Left hindlimb (tissue), 1 donor: ENCODE data around the gene GDI2.
"Not testable (repeated sequence)": the region's sequence is repeated elsewhere in the genome, so short reads cannot be mapped to it uniquely, and the experiment has no call there.

Experiments
- DNase-seq: peaks from one replicate; pipeline ENCODE4 v3.0.0-alpha.2; 2018

Gene GDI2

DNA sequence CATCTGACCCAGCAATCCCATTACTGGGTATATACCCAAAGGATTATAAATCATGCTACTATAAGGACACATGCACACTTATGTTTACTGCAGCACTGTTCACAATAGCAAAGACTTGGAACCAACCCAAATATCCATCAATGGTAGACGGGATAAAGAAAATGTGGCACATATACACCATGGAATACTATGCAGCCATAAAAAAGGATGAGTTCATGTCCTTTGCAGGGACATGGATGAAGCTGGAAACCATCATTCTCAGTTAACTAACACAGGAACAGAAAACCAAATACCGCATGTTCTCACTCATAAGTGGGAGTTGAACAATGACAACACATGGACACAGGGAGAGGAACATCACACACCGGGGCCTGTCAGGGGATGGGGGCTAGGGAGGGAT is 35.5 kb downstream of the GDI2 start:
- DNase-seq, result not testable (repeated sequence)

DNA sequence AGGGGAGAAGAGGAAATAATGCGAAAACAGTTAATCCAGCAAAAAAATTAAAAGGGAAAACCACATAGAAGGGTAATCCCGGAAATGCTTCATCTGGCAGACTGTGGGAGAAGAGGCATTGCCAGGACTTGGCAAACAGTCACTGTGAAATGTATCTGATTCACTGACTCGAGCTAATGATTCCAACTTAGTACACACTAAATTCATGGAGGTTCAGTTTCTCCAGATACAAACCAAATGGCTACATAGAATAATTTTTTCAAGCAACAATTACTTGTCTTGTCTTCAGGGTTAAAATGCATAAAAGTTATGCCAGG is 36.4 kb downstream of the GDI2 start:
- peak; percentile 46 for DNase-seq

DNA sequence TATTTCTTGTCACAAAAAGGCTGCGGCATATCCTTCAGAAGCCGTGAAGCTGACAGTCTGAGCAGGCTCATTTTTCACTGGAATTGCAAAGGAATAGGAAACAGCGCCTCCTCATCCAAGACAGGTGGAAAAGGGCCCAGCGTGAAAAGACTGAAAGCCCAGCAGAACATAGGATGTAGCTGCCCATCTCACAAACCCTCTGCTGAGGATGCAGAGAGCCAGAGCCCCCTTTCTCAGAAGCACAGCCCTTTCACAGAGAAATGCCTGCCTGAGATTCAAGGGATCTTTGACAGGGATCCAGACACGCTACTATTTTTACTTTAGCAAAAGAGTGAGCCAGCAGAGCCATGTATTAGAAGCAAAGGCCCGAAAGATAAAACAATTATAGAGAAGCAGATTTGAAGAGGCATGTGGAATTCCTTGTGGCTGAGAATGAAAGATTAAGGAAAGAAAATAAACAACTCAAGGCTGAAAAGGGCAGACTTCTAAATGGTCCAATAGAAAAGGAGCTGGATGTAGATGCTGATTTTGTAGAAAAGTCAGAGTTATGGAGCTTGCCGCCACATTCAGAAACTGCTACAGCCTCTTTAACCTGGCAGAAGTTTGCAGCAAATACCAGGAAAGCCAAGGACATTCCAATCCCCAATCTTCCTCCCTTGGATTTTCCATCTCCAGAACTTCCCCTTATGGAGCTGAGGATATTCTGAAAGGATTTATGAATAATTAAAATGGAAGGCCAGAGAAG is 36.9 kb downstream of the GDI2 start:
- DNase-seq, result no peak

GRCh38 chr10:5775685-5776084 is 37.5 kb downstream of the GDI2 start:
- DNase-seq, result no peak

DNA sequence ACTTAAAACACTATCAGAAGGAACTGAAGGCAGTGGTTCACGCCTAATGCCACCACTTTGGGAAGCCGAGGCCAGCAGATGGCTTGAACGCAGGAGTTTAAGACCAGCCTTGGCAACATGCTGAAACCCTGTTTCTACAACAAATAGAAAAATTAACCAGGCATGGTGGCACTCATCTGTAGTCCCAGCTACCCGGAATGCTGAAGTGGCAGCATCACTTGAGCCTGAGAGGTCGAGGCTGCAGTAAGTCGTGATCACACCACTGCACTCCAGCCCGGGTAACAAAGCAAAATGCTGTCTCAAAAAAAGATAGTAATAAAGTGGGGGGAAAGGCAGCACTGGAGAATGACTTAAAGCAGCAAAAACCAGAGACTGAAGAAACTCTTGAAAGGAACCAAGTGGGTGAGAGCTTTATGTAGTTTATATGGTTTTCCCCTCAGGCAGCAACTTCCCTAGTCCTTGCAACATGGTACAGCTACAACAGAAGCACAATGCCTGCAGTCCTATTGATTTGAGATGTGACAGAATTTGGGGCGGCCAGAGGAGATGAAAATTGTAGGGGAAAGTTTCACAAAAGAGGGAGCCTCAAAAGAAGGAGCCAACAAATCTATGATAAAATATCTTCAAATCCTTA is 38.1 kb downstream of the GDI2 start:
- DNase-seq, result no peak

GRCh38 chr10:5766189-5766588 is 47.0 kb downstream of the GDI2 start:
- DNase-seq, result no peak

- DNase-seq, result no peak
Observed at GRCh38 chr10:5765617-5766016, 47.6 kb downstream of the GDI2 start.

GRCh38 chr10:5764422-5765297 is 48.6 kb downstream of the GDI2 start:
- no peak for DNase-seq

DNA sequence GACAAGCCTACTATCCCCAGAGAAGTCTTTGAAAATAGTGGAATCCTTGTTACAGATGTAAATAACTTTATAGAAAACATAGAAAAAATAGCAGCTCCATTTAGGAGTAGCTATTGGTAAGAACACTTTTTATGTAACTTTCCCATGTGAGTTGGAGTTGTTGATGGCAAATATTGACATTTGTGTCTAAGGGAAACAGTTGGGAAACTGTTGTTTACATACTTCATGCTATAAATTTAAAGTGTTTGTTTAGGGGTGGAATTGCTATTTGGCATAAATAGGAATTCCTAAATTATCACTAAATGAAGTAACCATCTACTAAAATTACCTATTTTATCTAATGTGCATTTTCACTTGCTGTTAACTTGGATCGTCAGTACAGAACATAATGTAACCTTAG is 50.7 kb downstream of the GDI2 start:
- no peak for DNase-seq

- DNase-seq, result no peak
Observed at GRCh38 chr10:5761220-5761619, 52.0 kb downstream of the GDI2 start.

- DNase-seq, result no peak
Observed at GRCh38 chr10:5760515-5760914, 52.7 kb downstream of the GDI2 start.

DNA sequence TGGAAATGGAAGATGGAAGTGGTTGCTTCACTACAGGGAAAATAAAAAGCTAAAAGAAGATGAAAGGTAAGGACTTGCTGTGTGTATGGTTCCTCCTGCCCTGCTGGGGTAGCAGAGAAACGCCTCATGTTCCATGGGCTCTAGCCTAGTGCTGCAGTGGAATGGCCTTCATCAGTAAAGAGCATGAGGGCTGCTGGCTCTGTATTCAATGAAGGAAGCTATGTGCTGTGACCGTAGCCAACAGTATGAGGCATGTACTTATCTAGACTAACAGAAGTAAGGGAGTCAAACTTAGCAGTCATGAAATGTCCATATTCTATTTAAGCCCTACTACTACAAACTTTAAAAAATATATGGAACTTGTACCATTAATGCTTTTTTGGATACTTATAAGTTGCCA is 54.3 kb downstream of the GDI2 start:
- no peak for DNase-seq

GRCh38 chr10:5757766-5758517 is 55.3 kb downstream of the GDI2 start:
- no peak for DNase-seq

- peak; percentile 40 for DNase-seq
Observed at GRCh38 chr10:5752301-5752871, 60.8 kb downstream of the GDI2 start.

- DNase-seq, result no peak
Observed at GRCh38 chr10:5751601-5752253, 61.5 kb downstream of the GDI2 start.

DNA sequence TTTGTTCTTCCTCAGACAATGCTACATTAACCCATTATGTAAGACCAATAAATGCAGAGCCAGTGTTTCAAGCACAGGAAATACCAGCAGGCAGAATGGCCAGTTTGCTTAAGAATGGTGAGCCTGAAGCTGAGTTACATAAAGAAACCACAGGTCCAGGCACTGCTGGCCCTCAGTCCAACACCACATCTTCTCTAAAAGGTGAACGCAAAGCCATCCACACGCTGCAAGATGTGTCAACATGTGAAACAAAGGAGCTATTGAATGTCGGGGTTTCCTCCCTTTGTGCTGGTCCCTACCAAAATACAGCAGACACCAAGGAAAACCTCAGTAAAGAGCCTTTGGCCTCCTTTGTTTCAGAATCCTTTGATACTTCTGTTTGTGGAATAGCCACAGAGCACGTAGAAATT is 64.8 kb downstream of the GDI2 start:
- DNase-seq, result no peak

- DNase-seq, result no peak
Observed at GRCh38 chr10:5746197-5746596, 67.0 kb downstream of the GDI2 start.

DNA sequence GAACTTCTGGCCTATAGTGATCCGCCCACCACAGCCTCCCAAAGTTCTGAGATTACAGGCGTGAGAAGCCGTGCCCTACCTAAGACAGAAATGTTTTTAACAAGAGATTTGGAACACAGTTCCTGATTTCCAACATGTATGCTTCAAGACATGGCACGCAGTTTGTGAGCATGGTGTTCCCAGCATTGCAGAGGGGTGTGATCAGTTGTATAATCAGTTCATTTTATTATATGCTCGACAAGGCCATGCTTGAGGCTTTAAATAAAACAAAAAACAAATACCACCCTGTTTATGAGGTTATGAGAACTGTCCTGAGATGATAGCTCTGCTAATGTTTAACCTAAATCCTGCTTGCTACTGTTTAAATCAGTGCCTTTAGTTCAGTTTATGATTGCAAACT is 68.4 kb downstream of the GDI2 start:
- DNase-seq, result no peak

GRCh38 chr10:5743736-5744135 is 69.5 kb downstream of the GDI2 start:
- no peak for DNase-seq

GRCh38 chr10:5742116-5742515 is 71.1 kb downstream of the GDI2 start:
- no peak for DNase-seq

DNA sequence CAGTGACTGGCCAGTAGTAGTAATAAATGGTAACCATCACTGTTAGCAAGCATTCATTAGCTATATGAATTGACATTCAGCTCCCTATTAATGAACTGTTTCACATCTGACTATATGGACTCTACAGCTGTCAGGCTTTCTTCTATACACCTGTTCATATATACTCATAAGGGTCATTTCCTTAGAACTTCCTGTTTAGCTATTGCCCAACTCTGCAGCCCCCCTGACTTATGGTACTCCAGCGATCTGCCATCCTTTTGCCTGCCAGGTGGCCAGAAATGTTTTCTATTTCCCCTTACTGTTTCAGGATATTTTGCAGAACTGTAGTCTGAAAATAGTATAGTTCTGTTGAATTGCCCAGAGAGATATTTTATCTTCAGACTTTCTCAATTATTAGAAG is 72.0 kb downstream of the GDI2 start:
- DNase-seq, result no peak

- no peak for DNase-seq
Observed at GRCh38 chr10:5738427-5738826, 74.8 kb downstream of the GDI2 start.
